ENCODE results near the gene LHFPL3. TPM values are rescaled to one million over a fixed set of nuclear protein-coding genes. Genes with fewer than 3 reads are reported as not detected.

LHFPL3 gene
- polyA plus RNA-seq, 2 of the 4 experiments (the other 2 are of a cell fraction), result not detected

GRCh38 chr7:104431930-104432329 lies 103.5 kb downstream of the LHFPL3 start (continued):
- TF ChIP-seq ZC3H11A (IDR thresholded peaks at IDR 0.05) (no peak), ZNF302 (CRISPR knock-in tag; IDR thresholded peaks at IDR 0.05) (no peak), FOXS1 (CRISPR knock-in tag; IDR thresholded peaks at IDR 0.05) (no peak), CHD2 (IDR thresholded peaks at IDR 0.05; ENCODE audit: low read length, partially characterized antibody) (no peak)

DNA sequence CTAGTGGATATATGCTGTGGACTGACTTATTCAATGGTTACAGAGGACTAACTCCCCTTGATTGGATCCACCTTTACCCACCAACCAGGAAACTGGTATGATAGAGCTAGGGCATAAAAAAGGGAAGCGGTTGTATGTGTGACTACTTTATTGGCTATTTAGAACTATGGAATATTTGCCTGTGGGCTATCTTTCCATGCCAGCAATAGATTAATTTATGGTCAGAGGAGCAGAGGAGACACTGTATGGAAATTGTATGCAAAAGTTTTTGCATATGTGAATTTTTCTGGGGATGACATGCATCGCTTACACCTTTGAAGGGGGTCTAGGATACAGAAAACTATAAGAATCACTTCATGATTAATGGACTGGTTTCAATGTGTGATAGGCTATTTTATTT lies 105.7 kb downstream of the LHFPL3 start:
- WGBS (ENCODE audit: missing lambda C conversion rate), result 29% methylated on average over 2 of the region's 2 CpGs
- Histone ChIP-seq H3K4me1 (no peaks in the 10 kb centered on the region), H3K4me2 (no peak overlapping the region), H3K9me3 (no peaks in the 10 kb centered on the region), H3K4me3 (no peak overlapping the region), H3K27ac (no peak overlapping the region)
- ChIA-PET POLR2A (no interaction called here), CTCF (no interaction called here)
- TF ChIP-seq ELK1 (IDR thresholded peaks at IDR 0.05; ENCODE audit: low read depth, low read length) (no peak), FOXS1 (CRISPR knock-in tag; IDR thresholded peaks at IDR 0.05) (no peak), GATA3 (IDR thresholded peaks at IDR 0.05; ENCODE audit: borderline replicate concordance) (no peak), ZC3H11A (IDR thresholded peaks at IDR 0.05) (no peak), RFX5 (IDR thresholded peaks at IDR 0.05) (no peak), EP300 (IDR thresholded peaks at IDR 0.05) (no peak)
- TF ChIP-seq, protein P1, sequence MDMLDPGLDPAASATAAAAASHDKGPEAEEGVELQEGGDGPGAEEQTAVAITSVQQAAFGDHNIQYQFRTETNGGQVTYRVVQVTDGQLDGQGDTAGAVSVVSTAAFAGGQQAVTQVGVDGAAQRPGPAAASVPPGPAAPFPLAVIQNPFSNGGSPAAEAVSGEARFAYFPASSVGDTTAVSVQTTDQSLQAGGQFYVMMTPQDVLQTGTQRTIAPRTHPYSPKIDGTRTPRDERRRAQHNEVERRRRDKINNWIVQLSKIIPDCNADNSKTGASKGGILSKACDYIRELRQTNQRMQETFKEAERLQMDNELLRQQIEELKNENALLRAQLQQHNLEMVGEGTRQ (IDR thresholded peaks at IDR 0.05), result no peak
- FAIRE-seq (no peak), ATAC-seq (no peak), DNase-seq (ENCODE audit: low read depth in 1 of 2, low spot score in 1 of 2) (no peak)

DNA sequence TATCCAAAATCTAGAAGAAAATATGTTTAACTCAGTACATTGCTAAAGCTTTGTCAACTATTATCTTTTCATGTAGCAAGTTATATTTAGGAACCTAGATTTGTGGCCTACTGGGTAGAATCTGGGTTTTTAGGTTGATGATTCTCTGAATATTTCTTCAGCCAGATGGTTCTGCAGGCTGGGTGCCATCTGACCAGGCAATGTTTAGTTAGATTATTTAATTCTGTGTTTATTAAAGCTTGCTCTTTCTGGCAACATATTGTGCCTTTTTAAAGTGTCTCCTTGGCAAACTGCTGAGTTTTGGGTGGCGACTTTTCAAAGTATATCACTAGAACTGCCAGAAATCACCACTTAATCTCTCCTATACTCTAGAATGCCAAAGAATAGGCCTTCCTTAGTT lies 114.1 kb downstream of the LHFPL3 start:
- ATAC-seq, result no peak
- TF ChIP-seq REST (IDR thresholded peaks at IDR 0.05), result no peak
- no peak for TF ChIP-seq EHMT2 (IDR thresholded peaks at IDR 0.05; ENCODE audit: low read depth)
- no peak for TF ChIP-seq NR3C1 (IDR thresholded peaks at IDR 0.05)
- TF ChIP-seq FOSB (CRISPR knock-in tag; IDR thresholded peaks at IDR 0.05), result no peak
- no peak for TF ChIP-seq TFCP2L1 (CRISPR knock-in tag; IDR thresholded peaks at IDR 0.05)
- TF ChIP-seq HDAC2 (IDR thresholded peaks at IDR 0.05), result no peak
- no peak for TF ChIP-seq ZSCAN20 (CRISPR knock-in tag; IDR thresholded peaks at IDR 0.05)
- no peak for TF ChIP-seq HOXB13 (CRISPR knock-in tag; IDR thresholded peaks at IDR 0.05; ENCODE audit: low read depth)
- no peak for TF ChIP-seq RAD21 (conservative IDR thresholded peaks at IDR 0.05 in 1 of 2, IDR thresholded peaks at IDR 0.05 in 1 of 2)
- TF ChIP-seq CBX2 (IDR thresholded peaks at IDR 0.05; ENCODE audit: borderline replicate concordance, low read depth), result no peak
- TF ChIP-seq CHD2 (IDR thresholded peaks at IDR 0.05; ENCODE audit: low read length, partially characterized antibody), result no peak
- TF ChIP-seq SMC3 (IDR thresholded peaks at IDR 0.05), result no peak
- no peak for TF ChIP-seq HES2 (IDR thresholded peaks at IDR 0.05)
- TF ChIP-seq, protein P2, sequence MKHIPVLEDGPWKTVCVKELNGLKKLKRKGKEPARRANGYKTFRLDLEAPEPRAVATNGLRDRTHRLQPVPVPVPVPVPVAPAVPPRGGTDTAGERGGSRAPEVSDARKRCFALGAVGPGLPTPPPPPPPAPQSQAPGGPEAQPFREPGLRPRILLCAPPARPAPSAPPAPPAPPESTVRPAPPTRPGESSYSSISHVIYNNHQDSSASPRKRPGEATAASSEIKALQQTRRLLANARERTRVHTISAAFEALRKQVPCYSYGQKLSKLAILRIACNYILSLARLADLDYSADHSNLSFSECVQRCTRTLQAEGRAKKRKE (CRISPR knock-in tag; IDR thresholded peaks at IDR 0.05; ENCODE audit: low read depth), result no peak
- no peak for TF ChIP-seq HEYL (CRISPR knock-in tag; IDR thresholded peaks at IDR 0.05)
- no peak for TF ChIP-seq MAX (IDR thresholded peaks at IDR 0.05)
- no peak for TF ChIP-seq RFX5 (IDR thresholded peaks at IDR 0.05)
- no peak for TF ChIP-seq ZFP36 (IDR thresholded peaks at IDR 0.05; ENCODE audit: borderline replicate concordance, partially characterized antibody)
- no peak overlapping the region for H3K4me2 ChIP-seq
- ChIA-PET POLR2A (no interaction called here), CTCF (no interaction called here)
- no peaks in the 10 kb centered on the region for H3K9me3 ChIP-seq
- DNase-seq (ENCODE audit: low read depth in 1 of 2, low spot score in 1 of 2), result no peak
- WGBS (ENCODE audit: missing lambda C conversion rate), result 0% methylated on average over 1 of the region's 1 CpG
- H3K27ac ChIP-seq, result no peak overlapping the region
- no peaks in the 10 kb centered on the region for H3K4me1 ChIP-seq
- H3K4me3 ChIP-seq, result no peak overlapping the region
- no peak for FAIRE-seq
